Natural killer cell (primary cell): ENCODE data around the gene C6orf132. TPM values are rescaled to one million over a fixed set of nuclear protein-coding genes. Genes with fewer than 3 reads are reported as not detected.

Source experiments
- ATAC-seq, 3 donors: fragments of 150-1000 bp in 2 of 3; fragments of 200-7000 bp in 1 of 3; cut with Tn5 transposase; 1 replicate in 1 of 3; 2 replicates in 2 of 3; pipeline ENCODE4 v1.10.0; 2021; ENCODE audit warnings: mild to moderate bottlenecking in 2 of 3, moderate library complexity in 2 of 3
- DNase-seq, 2 donors: peaks; one replicate each; pipeline versions ENCODE4 v3.0.0 to v3.0.0-alpha.2; 2013 to 2021; ENCODE audit warnings: mixed read lengths in 1 of 2
- H3K27ac ChIP-seq: one replicate; pipeline ENCODE4 v1.5.1; 2013; ENCODE audit warnings: mild to moderate bottlenecking, low read length
- H3K27me3 ChIP-seq: one replicate; pipeline ENCODE4 v1.6.1; 2013; ENCODE audit warnings: low read length; ENCODE audit not compliant: control insufficient read depth, insufficient read depth
- H3K36me3 ChIP-seq: one replicate; pipeline ENCODE4 v1.6.1; 2013; ENCODE audit warnings: low read length; ENCODE audit not compliant: control insufficient read depth, insufficient read depth
- H3K4me1 ChIP-seq: one replicate; pipeline ENCODE4 v1.6.1; 2013; ENCODE audit warnings: low read length; ENCODE audit not compliant: control insufficient read depth, insufficient read depth
- H3K4me3 ChIP-seq: one replicate; pipeline ENCODE4 v1.5.1; 2013; ENCODE audit warnings: low read length
- H3K9me3 ChIP-seq: one replicate; pipeline ENCODE4 v1.6.1; 2013; ENCODE audit warnings: low read length; ENCODE audit not compliant: control insufficient read depth, insufficient read depth
- H3K27ac Mint-ChIP-seq, 2 donors: one replicate each; pipeline ENCODE4 v1.8.0; 2022; ENCODE audit warnings: mild to moderate bottlenecking in 2 of 2, mixed read lengths in 2 of 2, moderate library complexity in 1 of 2
- H3K27me3 Mint-ChIP-seq, 2 donors: one replicate each; pipeline ENCODE4 v1.8.0; 2022; ENCODE audit warnings: low read depth in 2 of 2, mixed read lengths in 2 of 2
- H3K36me3 Mint-ChIP-seq: one replicate; pipeline ENCODE4 v1.8.0; 2022; ENCODE audit warnings: mixed read lengths
- H3K4me1 Mint-ChIP-seq, 2 donors: one replicate each; pipeline ENCODE4 v1.8.0; 2022; ENCODE audit warnings: mixed read lengths in 2 of 2
- H3K4me3 Mint-ChIP-seq: one replicate; pipeline ENCODE4 v1.8.0; 2022; ENCODE audit warnings: mild to moderate bottlenecking, moderate library complexity, mixed read lengths
- H3K9me3 Mint-ChIP-seq, 2 donors: one replicate each; pipeline ENCODE4 v1.8.0; 2022; ENCODE audit warnings: mixed read lengths in 2 of 2
- WGBS: methylation state at CpG from one replicate; pipeline ENCODE4 v1.1.7; 2013; ENCODE audit warnings: missing lambda C conversion rate; ENCODE audit not compliant: insufficient coverage; 5-methylcytosine and 5-hydroxymethylcytosine counted together
- intact Hi-C: fragments of 100-400 bp; cut with micrococcal nuclease; formaldehyde crosslinking; loops from one replicate; pipeline ENCODE4 v1.14.2; 2022
- total RNA-seq, 4 donors: library from RNA; stranded (reverse); fragments of 120-200 nt in 1 of 4; gene quantifications; one replicate each; pipeline versions ENCODE4 v1.2.3 to v1.2.4, GENCODE V29; 2013 to 2022
- TF ChIP-seq, protein P1 (sequence below): fragments of 200-600 bp; IDR thresholded peaks from one replicate; pipeline ENCODE4 v1.8.0; 2022; ENCODE audit warnings: antibody characterized with exemption

Gene C6orf132, protein sequence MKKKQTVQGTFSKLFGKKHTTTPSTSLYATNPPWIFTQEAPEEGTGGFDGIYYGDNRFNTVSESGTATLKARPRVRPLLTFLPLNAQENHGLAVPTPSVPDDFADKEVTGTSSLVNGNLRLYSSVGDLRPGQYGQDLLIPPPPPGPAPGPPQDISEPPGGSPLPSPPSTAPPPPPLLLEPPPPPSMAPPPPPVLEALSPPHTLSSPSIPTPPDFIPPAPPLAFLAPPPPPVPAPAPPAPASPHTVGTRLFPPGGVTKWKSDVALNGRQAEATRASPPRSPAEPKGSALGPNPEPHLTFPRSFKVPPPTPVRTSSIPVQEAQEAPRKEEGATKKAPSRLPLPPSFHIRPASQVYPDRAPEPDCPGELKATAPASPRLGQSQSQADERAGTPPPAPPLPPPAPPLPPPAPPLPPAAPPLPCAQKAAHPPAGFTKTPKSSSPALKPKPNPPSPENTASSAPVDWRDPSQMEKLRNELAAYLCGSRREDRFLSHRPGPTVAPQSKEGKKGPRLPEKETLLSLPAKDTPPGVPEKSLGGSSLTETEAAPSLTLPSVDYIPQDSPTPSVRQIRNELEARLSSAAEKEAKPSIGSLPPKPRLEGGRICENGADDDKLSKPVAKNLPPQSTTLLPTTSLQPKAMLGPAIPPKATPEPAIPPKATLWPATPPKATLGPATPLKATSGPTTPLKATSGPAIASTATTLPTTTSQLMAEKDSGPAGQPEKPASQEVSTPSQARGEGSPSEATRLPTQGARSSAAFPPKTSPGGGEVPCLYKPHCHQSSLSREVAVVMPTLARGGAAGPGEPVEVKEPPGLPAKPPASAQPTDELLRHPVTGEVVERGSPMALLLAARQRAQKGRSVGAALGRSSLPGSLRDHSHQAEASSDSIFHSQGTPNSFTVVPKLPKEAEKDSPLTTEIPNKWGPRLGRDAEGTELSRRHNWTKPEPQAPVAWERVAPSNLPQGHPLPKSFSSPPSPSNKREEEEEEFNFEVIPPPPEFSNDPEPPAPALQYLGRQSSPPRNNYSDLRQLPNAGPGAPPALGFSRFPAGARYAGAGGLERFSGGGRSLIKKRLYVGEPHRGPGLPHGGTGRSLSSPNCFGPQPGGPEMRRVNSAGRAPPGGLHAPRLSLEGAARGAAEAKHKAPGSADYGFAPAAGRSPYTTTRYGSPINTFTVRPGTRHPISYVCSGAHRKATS
- under 1 TPM; 0.05 to 0.15 (median 0.14) TPM for total RNA-seq
- total RNA-seq (2013) = 0.07 TPM

DNA sequence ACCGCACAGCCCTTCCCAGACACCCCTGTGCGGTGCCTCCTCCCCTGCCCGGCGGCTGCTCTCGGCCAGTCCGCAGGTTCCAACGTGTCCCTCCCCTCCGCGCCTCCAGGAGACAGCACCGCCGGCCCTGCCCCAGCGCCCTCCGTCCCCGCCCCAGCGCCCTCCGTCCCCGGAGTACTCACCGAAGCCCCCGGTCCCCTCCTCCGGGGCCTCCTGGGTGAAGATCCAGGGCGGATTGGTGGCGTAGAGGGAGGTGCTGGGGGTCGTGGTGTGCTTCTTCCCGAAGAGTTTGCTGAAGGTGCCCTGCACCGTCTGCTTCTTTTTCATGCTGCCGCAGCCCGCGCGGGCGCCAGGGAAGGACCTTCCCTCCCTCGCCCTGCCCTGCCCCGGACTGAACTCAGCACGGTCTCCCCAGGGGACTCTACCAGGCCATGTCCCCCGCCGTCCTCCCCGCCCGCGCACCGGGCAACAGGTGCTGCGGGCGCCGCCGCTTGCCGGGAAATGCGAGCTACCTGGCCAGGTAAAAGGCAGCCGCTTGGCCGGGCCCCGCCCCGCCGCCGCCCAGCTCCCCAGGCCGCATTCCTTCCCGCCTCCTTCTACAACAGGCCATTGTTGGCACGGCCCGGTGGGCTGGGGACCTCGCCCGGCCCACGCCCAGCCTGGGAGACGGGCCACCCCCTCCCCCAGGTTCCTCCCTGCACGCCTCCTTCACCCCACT lies at the start of gene C6orf132:
Gene C6orf132, minus strand, starts transcription at position 503 of the 718 bp plus-strand sequence. Its CDS starts 176 bp downstream, at position 327.
- no peak for ATAC-seq
- TF ChIP-seq, protein P1, sequence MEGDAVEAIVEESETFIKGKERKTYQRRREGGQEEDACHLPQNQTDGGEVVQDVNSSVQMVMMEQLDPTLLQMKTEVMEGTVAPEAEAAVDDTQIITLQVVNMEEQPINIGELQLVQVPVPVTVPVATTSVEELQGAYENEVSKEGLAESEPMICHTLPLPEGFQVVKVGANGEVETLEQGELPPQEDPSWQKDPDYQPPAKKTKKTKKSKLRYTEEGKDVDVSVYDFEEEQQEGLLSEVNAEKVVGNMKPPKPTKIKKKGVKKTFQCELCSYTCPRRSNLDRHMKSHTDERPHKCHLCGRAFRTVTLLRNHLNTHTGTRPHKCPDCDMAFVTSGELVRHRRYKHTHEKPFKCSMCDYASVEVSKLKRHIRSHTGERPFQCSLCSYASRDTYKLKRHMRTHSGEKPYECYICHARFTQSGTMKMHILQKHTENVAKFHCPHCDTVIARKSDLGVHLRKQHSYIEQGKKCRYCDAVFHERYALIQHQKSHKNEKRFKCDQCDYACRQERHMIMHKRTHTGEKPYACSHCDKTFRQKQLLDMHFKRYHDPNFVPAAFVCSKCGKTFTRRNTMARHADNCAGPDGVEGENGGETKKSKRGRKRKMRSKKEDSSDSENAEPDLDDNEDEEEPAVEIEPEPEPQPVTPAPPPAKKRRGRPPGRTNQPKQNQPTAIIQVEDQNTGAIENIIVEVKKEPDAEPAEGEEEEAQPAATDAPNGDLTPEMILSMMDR = no peak
- H3K4me1 Mint-ChIP-seq = peaks cover 0 to 5% of the 10 kb centered on the region in 2 donors
- Histone ChIP-seq H3K4me1 (peaks cover 11% of the 10 kb centered on the region), H3K9me3 (no peaks in the 10 kb centered on the region), H3K4me3 (no peak within 1 kb of the TSS), H3K36me3 (no peaks in the 10 kb centered on the region), H3K27ac (no peak within 1 kb of the TSS), H3K27me3 (peaks cover 19% of the 10 kb centered on the region)
- peaks cover 26 to 34% of the 10 kb centered on the region in 2 donors for H3K27me3 Mint-ChIP-seq
- no peaks in the 10 kb centered on the region for H3K9me3 Mint-ChIP-seq
- H3K36me3 Mint-ChIP-seq = no peaks in the 10 kb centered on the region
- DNase-seq = no peak
- no peak within 1 kb of the TSS for H3K27ac Mint-ChIP-seq
- no peak within 1 kb of the TSS for H3K4me3 Mint-ChIP-seq
- intact Hi-C loops = no loop called here
- 5% methylated on average over 60 of the region's 60 CpGs for WGBS

DNA sequence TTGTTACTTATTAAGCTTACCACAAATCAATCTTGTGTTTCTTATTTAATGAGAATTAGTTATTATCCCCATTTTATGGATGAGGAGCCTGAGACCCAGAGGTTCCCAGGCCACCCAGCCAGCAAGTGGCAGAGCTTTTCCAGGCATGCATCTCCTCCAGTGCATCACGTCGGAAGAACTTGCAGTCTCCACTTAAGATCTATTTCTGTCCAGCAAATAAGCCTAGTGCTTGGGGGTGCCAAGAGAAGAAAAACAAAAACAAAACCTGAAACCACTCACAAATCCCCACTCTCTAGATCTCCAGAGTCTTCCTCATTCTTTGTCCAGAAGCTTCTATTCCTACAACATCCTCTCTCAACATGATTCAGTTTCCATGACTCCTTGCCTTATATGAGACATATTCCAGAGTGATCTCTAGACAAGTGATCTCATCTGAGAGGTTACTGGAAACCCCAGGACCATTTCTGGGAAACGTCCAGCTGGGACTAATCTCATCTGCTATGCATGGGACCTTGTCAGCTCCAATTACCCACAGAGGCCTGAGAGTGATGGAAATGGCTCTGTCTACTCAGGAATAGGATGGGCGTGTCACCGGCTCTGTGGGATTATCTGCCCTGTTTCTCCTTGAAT lies 48.2 kb upstream of the C6orf132 start:
- Histone ChIP-seq H3K4me3 (no peak overlapping the region), H3K27ac (no peak overlapping the region), H3K4me1 (no peaks in the 10 kb centered on the region), H3K36me3 (no peaks in the 10 kb centered on the region), H3K9me3 (no peaks in the 10 kb centered on the region), H3K27me3 (no peaks in the 10 kb centered on the region)
- H3K4me1 Mint-ChIP-seq = no peaks in the 10 kb centered on the region
- no peaks in the 10 kb centered on the region for H3K9me3 Mint-ChIP-seq
- no peak overlapping the region for H3K27ac Mint-ChIP-seq
- H3K36me3 Mint-ChIP-seq = no peaks in the 10 kb centered on the region
- no peaks in the 10 kb centered on the region for H3K27me3 Mint-ChIP-seq
- WGBS = 91% methylated on average over 5 of the region's 5 CpGs
- intact Hi-C loops = no loop called here
- H3K4me3 Mint-ChIP-seq = no peak overlapping the region
- no peak for ATAC-seq
- TF ChIP-seq, protein P1 = no peak
- DNase-seq = no peak

DNA sequence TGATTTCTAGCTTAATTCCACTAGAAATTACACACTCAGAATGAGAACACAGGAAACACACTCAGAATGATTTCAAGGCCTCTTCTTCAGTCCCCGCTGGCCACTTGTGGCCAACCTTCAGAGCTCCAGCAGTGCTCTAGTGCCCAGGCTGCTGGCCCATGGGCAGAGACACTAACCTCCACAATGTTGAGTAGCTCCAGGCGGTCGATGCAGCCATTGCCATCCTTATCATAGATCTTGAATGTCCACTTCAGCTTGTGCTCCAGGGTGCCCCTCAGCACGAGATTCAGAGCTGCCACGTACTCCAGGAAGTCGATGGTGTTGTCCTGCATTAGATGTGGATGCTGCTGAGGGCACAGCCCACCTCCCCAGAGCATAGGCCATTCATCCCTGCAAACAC lies 46.0 kb upstream of the C6orf132 start:
- intact Hi-C loops = no loop called here

More for the DNA sequence above, 46.0 kb upstream of the C6orf132 start:
- H3K27ac Mint-ChIP-seq = no peak overlapping the region
- no peak for DNase-seq
- no peaks in the 10 kb centered on the region for H3K4me1 ChIP-seq
- no peaks in the 10 kb centered on the region for H3K9me3 Mint-ChIP-seq
- H3K4me1 Mint-ChIP-seq = no peaks in the 10 kb centered on the region
- no peaks in the 10 kb centered on the region for H3K27me3 Mint-ChIP-seq
- no peaks in the 10 kb centered on the region for H3K9me3 ChIP-seq
- ATAC-seq = no peak
- no peak overlapping the region for H3K27ac ChIP-seq
- H3K36me3 Mint-ChIP-seq = no peaks in the 10 kb centered on the region
- no peak overlapping the region for H3K4me3 ChIP-seq
- TF ChIP-seq, protein P1 = no peak
- H3K27me3 ChIP-seq = no peaks in the 10 kb centered on the region
- H3K4me3 Mint-ChIP-seq = no peak overlapping the region
- H3K36me3 ChIP-seq = no peaks in the 10 kb centered on the region
- 92% methylated on average over 6 of the region's 6 CpGs for WGBS
